Gastroesophageal sphincter (tissue), 3 donors: ENCODE measurements around the gene PLAAT5.

ENCODE experiments used
- CTCF ChIP-seq, 4 experiments: fragments of 200-600 bp in 2 of 4; fragments of 450-650 bp in 2 of 4; sonication (generic) in 1 of 4; IDR thresholded peaks; one replicate each; pipeline ENCODE4 v1.5.1; 2017 to 2019; ENCODE audit warnings: antibody characterized with exemption in 4 of 4, mild to moderate bottlenecking in 2 of 4, moderate library complexity in 2 of 4
- EP300 ChIP-seq: sonication (generic); formaldehyde crosslinking; IDR thresholded peaks from one replicate; pipeline ENCODE4 v1.6.1; 2017; ENCODE audit warnings: antibody characterized with exemption, mild to moderate bottlenecking

- no peak for TF ChIP-seq CTCF (IDR thresholded peaks at IDR 0.05)
- no peak for TF ChIP-seq EP300
Measured at GRCh38 chr11:63527667-63528066, 36.7 kb upstream of the PLAAT5 start.
